ENCODE results near the gene OR2B2.

The OR2B2 gene

DNA sequence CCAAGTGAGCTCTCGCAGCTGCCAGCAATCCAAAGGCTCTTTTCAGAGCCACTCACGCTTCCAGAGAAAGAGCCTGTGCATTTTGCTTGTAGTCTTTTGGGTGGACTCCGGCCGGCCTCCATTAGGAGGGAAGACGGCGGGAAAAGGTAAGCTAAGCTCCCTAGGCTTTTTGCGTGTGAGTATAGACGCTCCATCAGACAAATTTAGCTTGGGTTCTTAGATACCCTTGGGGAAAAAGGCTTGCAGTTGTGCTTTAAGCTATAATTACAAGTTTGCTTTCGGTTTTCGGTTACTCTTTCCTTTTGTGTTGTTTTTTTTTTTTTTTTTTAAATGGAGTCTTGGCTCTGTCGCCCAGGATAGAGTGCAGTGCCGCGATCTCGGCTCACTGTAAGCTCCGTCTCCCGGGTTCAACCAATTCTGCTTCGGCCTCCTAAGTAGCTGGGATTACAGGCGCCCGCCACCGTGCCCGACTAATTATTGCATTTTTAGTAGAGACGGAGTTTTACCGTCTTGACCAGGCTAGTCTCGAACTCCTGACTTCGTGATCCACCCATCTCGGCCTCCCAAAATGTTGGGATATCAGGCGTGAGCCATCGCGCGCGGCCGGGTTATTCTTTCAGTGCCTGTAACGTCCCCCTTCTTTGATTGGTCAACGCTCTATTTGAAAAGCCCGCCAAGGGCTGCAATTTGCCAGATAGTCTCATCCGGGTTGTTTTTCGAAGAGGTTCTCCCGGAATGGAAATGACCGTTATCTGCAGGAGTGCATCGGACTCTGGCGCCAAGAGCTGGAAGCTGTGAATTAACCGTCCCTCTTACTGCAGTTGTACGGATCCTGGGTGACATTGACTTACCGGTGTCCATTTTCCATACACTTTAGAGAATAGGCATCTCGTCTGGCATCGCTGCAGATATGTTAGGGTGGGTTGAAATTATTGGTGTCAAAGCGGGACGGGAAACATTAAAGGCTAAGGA is 18.1 kb downstream of the OR2B2 start:
- TF ChIP-seq, protein P1, sequence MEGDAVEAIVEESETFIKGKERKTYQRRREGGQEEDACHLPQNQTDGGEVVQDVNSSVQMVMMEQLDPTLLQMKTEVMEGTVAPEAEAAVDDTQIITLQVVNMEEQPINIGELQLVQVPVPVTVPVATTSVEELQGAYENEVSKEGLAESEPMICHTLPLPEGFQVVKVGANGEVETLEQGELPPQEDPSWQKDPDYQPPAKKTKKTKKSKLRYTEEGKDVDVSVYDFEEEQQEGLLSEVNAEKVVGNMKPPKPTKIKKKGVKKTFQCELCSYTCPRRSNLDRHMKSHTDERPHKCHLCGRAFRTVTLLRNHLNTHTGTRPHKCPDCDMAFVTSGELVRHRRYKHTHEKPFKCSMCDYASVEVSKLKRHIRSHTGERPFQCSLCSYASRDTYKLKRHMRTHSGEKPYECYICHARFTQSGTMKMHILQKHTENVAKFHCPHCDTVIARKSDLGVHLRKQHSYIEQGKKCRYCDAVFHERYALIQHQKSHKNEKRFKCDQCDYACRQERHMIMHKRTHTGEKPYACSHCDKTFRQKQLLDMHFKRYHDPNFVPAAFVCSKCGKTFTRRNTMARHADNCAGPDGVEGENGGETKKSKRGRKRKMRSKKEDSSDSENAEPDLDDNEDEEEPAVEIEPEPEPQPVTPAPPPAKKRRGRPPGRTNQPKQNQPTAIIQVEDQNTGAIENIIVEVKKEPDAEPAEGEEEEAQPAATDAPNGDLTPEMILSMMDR (IDR thresholded peaks at IDR 0.05; ENCODE audit: low read depth, low read length, missing control alignments): no peak
- DNase-seq (ENCODE audit: low read depth): peak; percentile 84
- peak overlapping the region; percentile 79 for H3K4me3 ChIP-seq (ENCODE audit: low read depth, low read length)
- in situ Hi-C loops (cut with HindIII; ENCODE audit: low sequenced_read_pairs): loop anchor here (5.0 kb wide), 1 partner anchor 72 kb away; a partner anchor contains a TSS

DNA sequence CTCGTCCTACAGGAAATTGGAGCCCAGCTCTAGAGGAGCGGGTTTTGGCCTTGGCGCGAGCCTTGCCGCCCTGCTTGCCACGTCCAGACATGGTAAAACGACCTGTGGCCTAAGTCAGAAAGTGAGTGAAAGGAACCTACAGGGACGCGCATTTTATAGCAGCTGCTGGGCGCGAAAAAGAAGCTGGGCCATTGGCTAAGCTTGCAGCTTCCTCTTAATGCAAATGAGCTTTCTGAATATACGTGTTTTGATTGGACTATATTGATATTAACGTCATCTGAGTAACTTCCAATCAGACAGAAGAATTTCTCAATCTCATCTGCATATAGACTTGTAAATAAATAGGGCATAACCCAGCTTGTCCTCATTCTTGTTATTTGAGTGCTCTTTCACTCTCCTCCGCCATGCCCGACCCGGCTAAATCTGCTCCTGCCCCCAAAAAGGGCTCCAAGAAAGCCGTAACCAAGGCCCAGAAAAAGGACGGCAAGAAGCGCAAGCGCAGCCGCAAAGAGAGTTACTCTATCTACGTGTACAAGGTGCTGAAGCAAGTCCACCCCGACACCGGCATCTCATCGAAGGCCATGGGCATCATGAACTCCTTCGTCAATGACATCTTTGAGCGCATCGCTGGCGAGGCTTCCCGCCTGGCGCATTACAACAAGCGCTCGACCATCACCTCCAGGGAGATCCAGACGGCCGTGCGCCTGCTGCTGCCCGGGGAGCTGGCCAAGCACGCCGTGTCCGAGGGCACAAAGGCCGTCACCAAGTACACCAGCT is 18.9 kb downstream of the OR2B2 start:
- TF ChIP-seq, protein P1 (IDR thresholded peaks at IDR 0.05; ENCODE audit: low read depth, low read length, missing control alignments): no peak
- DNase-seq (ENCODE audit: low read depth): peak; percentile 94
- H3K4me3 ChIP-seq (ENCODE audit: low read depth, low read length): peak overlapping the region; percentile 79
- in situ Hi-C loops (cut with HindIII; ENCODE audit: low sequenced_read_pairs): loop anchor here (5.0 kb wide), 1 partner anchor 71 kb away; a partner anchor contains a TSS

GRCh38 chr6:27892649-27893058 is 19.5 kb downstream of the OR2B2 start:
- in situ Hi-C loops (cut with HindIII; ENCODE audit: low sequenced_read_pairs): loop anchor here (5.0 kb wide), 1 partner anchor 70 kb away; a partner anchor contains a TSS
- TF ChIP-seq, protein P1 (IDR thresholded peaks at IDR 0.05; ENCODE audit: low read depth, low read length, missing control alignments): no peak
- H3K4me3 ChIP-seq (ENCODE audit: low read depth, low read length): peak overlapping the region; percentile 79
- no peak for DNase-seq (ENCODE audit: low read depth)

DNA sequence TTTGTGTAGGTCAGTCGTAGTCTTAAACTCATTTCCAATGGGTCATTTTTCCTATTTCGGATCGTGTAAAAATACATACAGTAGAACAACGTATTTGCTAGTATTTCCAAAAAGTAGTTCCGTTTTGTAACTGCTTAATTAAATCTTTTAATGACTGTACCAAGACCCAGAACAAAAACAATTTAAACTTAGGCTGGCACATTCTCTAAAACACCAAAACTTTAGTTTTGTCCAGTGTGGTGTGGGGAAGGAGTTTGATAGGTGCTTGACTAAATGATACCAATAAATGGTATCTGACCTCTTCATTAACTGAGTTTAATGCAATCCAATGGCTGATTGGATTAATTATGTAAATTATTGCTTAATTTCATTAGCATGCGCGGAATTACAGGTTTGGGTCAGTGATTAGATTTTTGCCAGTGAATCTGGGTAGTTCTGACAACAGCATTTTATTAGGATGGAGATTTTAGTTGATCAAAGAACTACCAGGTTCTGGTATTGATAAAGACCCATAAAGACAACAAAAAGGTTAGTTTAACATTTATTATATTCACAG is 20.8 kb downstream of the OR2B2 start:
- in situ Hi-C loops (cut with HindIII; ENCODE audit: low sequenced_read_pairs): loop anchor here (5.0 kb wide), 1 partner anchor 69 kb away; a partner anchor contains a TSS
- no peak for DNase-seq (ENCODE audit: low read depth)
- H3K4me3 ChIP-seq (ENCODE audit: low read depth, low read length): peak overlapping the region; percentile 79
- TF ChIP-seq, protein P1 (IDR thresholded peaks at IDR 0.05; ENCODE audit: low read depth, low read length, missing control alignments): no peak

- DNase-seq (ENCODE audit: low read depth): peak; percentile 87
- TF ChIP-seq, protein P1 (IDR thresholded peaks at IDR 0.05; ENCODE audit: low read depth, low read length, missing control alignments): no peak
- in situ Hi-C loops (cut with HindIII; ENCODE audit: low sequenced_read_pairs): loop anchor here (5.0 kb wide), 1 partner anchor 68 kb away; a partner anchor contains a TSS
- H3K4me3 ChIP-seq (ENCODE audit: low read depth, low read length): peak overlapping the region; percentile 79
These were observed 21.5 kb downstream of the OR2B2 start for GRCh38 chr6:27890445-27891319.

All from astrocyte of the cerebellum (primary cell).